Putamen (tissue), 1 donor: ENCODE results near the gene PIAS4.
"Not testable (repeated sequence)": the region's sequence is repeated elsewhere in the genome, so short reads cannot be mapped to it uniquely, and the experiment has no call there.

Experiments used
- DNase-seq: peaks from one replicate; pipeline ENCODE4 v3.0.0-alpha.2; 2016; ENCODE audit warnings: low spot score

Gene PIAS4

GRCh38 chr19:3998667-3999412 lies 8.7 kb upstream of the PIAS4 start:
- not testable (repeated sequence) for DNase-seq

- not testable (repeated sequence) for DNase-seq
Observed at GRCh38 chr19:4000798-4001197, 6.7 kb upstream of the PIAS4 start.

- not testable (repeated sequence) for DNase-seq
Observed at GRCh38 chr19:4005436-4005835, 2.1 kb upstream of the PIAS4 start.

GRCh38 chr19:4007836-4008539 lies 452 bp downstream of the PIAS4 start:
- no peak for DNase-seq

GRCh38 chr19:4009990-4010807 lies 2.7 kb downstream of the PIAS4 start:
- no peak for DNase-seq

- no peak for DNase-seq
Observed at GRCh38 chr19:4010808-4011110, 3.2 kb downstream of the PIAS4 start.

GRCh38 chr19:4011430-4011829 lies 3.9 kb downstream of the PIAS4 start:
- not testable (repeated sequence) for DNase-seq

- no peak for DNase-seq
Observed at GRCh38 chr19:4012092-4012974, 4.8 kb downstream of the PIAS4 start.

GRCh38 chr19:4012975-4013634 lies 5.6 kb downstream of the PIAS4 start:
- no peak for DNase-seq

GRCh38 chr19:4013886-4014540 lies 6.5 kb downstream of the PIAS4 start:
- no peak for DNase-seq

- DNase-seq, result no peak
Observed at GRCh38 chr19:4014541-4015491, 7.3 kb downstream of the PIAS4 start.

- DNase-seq, result no peak
Observed at GRCh38 chr19:4015705-4016402, 8.3 kb downstream of the PIAS4 start.

GRCh38 chr19:4016486-4016885 lies 8.9 kb downstream of the PIAS4 start:
- DNase-seq, result peak; percentile 91

GRCh38 chr19:4016903-4017638 lies 9.5 kb downstream of the PIAS4 start:
- DNase-seq, result no peak

- DNase-seq, result no peak
Observed at GRCh38 chr19:4018140-4018613, 10.6 kb downstream of the PIAS4 start.

GRCh38 chr19:4018775-4019504 lies 11.4 kb downstream of the PIAS4 start:
- no peak for DNase-seq

- no peak for DNase-seq
Observed at GRCh38 chr19:4019578-4019977, 12.0 kb downstream of the PIAS4 start.
